ENCODE data around the gene PISD. TPM values are rescaled to one million over a fixed set of nuclear protein-coding genes. Genes with fewer than 3 reads are reported as not detected.
"Not testable (repeated sequence)": the region's sequence is repeated elsewhere in the genome, so short reads cannot be mapped to it uniquely, and the experiment has no call there.

PISD gene
- total RNA-seq, 1 donor from 2014 or later = 36.2 TPM

GRCh38 chr22:31602259-31602952 is 59.6 kb downstream of the PISD start:
- no peak overlapping the region for H3K4me3 Mint-ChIP-seq (ENCODE audit: unreplicated experiment)
- no peak for DNase-seq (ENCODE audit: extremely low spot score, unreplicated experiment)
- no peaks in the 10 kb centered on the region for H3K9me3 Mint-ChIP-seq (ENCODE audit: unreplicated experiment)
- TF ChIP-seq, protein P1, sequence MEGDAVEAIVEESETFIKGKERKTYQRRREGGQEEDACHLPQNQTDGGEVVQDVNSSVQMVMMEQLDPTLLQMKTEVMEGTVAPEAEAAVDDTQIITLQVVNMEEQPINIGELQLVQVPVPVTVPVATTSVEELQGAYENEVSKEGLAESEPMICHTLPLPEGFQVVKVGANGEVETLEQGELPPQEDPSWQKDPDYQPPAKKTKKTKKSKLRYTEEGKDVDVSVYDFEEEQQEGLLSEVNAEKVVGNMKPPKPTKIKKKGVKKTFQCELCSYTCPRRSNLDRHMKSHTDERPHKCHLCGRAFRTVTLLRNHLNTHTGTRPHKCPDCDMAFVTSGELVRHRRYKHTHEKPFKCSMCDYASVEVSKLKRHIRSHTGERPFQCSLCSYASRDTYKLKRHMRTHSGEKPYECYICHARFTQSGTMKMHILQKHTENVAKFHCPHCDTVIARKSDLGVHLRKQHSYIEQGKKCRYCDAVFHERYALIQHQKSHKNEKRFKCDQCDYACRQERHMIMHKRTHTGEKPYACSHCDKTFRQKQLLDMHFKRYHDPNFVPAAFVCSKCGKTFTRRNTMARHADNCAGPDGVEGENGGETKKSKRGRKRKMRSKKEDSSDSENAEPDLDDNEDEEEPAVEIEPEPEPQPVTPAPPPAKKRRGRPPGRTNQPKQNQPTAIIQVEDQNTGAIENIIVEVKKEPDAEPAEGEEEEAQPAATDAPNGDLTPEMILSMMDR (IDR thresholded peaks at IDR 0.05) = no peak
- H3K27ac Mint-ChIP-seq (ENCODE audit: unreplicated experiment) = peak overlapping the region; percentile 97
- no peaks in the 10 kb centered on the region for H3K27me3 Mint-ChIP-seq (ENCODE audit: unreplicated experiment)
- H3K36me3 Mint-ChIP-seq (ENCODE audit: unreplicated experiment) = peaks cover 4% of the 10 kb centered on the region
- H3K4me1 Mint-ChIP-seq (ENCODE audit: unreplicated experiment) = peaks cover 30% of the 10 kb centered on the region

- Mint-ChIP-seq H3K36me3 (ENCODE audit: unreplicated experiment) (peaks cover 2% of the 10 kb centered on the region), H3K4me1 (ENCODE audit: unreplicated experiment) (peaks cover 4% of the 10 kb centered on the region), H3K4me3 (ENCODE audit: unreplicated experiment) (no peak overlapping the region), H3K27ac (ENCODE audit: unreplicated experiment) (no peak overlapping the region), H3K9me3 (ENCODE audit: unreplicated experiment) (no peaks in the 10 kb centered on the region), H3K27me3 (ENCODE audit: unreplicated experiment) (no peaks in the 10 kb centered on the region)
- no peak for DNase-seq (ENCODE audit: extremely low spot score, unreplicated experiment)
- TF ChIP-seq, protein P1 (IDR thresholded peaks at IDR 0.05) = no peak
Observed at GRCh38 chr22:31595271-31595670, 66.7 kb downstream of the PISD start.

GRCh38 chr22:31590161-31590560 is 71.9 kb downstream of the PISD start:
- H3K9me3 Mint-ChIP-seq (ENCODE audit: unreplicated experiment); H3K27ac Mint-ChIP-seq (ENCODE audit: unreplicated experiment); H3K27me3 Mint-ChIP-seq (ENCODE audit: unreplicated experiment); DNase-seq (ENCODE audit: extremely low spot score, unreplicated experiment); H3K4me3 Mint-ChIP-seq (ENCODE audit: unreplicated experiment): not testable (repeated sequence)
- Mint-ChIP-seq H3K4me1 (ENCODE audit: unreplicated experiment) (peaks cover 20% of the 10 kb centered on the region), H3K36me3 (ENCODE audit: unreplicated experiment) (peaks cover 11% of the 10 kb centered on the region)

GRCh38 chr22:31588970-31589675 is 72.9 kb downstream of the PISD start:
- H3K27me3 Mint-ChIP-seq (ENCODE audit: unreplicated experiment) = no peaks in the 10 kb centered on the region

DNA sequence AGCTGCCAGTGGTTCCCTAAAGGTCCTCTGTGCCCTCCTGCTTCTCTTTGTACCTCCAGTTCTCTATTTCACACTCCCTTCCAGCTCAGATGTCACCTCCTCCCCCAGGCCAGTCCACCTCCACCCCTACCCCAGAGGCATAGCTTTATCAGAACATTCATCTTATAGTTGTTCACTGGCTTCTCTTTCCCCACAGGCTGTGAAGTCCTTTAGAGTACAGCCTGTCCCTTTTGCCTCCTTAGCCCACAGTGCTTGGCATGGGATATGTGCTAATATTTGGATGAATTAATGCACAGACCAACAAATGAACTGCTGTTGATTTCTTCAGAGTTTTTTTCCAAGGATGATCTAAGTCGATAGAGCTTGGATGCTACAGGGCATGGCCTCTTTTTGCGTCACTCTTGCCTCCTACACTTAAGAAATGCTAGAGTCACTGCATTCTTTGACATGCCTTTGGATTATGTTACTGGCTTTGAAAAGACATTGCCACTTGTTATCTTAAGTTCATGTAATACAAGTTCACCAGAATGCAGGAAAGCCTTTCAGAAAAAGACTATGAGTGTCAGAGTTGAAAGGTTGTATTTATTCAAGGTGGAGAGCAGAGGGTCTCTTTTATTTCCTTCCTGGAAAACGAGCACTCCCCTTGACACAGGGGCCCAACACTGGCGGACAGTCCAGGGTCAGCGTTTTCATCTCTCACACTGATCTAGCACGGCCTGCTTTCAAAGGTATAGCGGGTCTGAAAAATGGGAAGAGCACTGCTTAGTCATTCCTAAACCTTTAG is 75.7 kb downstream of the PISD start:
- peak overlapping the region; percentile 92 for H3K27ac Mint-ChIP-seq (ENCODE audit: unreplicated experiment)
- H3K4me3 Mint-ChIP-seq (ENCODE audit: unreplicated experiment) = no peak overlapping the region
- H3K9me3 Mint-ChIP-seq (ENCODE audit: unreplicated experiment) = no peaks in the 10 kb centered on the region
- TF ChIP-seq, protein P1 (IDR thresholded peaks at IDR 0.05) = no peak
- H3K27me3 Mint-ChIP-seq (ENCODE audit: unreplicated experiment) = no peaks in the 10 kb centered on the region
- H3K4me1 Mint-ChIP-seq (ENCODE audit: unreplicated experiment) = peaks cover 40% of the 10 kb centered on the region
- H3K36me3 Mint-ChIP-seq (ENCODE audit: unreplicated experiment) = peaks cover 11% of the 10 kb centered on the region
- DNase-seq (ENCODE audit: extremely low spot score, unreplicated experiment) = no peak

More at GRCh38 chr22:31588970-31589675, 72.9 kb downstream of the PISD start:
- Mint-ChIP-seq H3K36me3 (ENCODE audit: unreplicated experiment) (peaks cover 11% of the 10 kb centered on the region), H3K9me3 (ENCODE audit: unreplicated experiment) (no peaks in the 10 kb centered on the region), H3K4me3 (ENCODE audit: unreplicated experiment) (no peak overlapping the region), H3K27ac (ENCODE audit: unreplicated experiment) (no peak overlapping the region), H3K4me1 (ENCODE audit: unreplicated experiment) (peaks cover 30% of the 10 kb centered on the region)
- no peak for DNase-seq (ENCODE audit: extremely low spot score, unreplicated experiment)
- TF ChIP-seq, protein P1 (IDR thresholded peaks at IDR 0.05) = no peak

Data from osteocyte (in vitro differentiated cells).